ENCODE measurements around the gene GOLGA1.
"Not testable (repeated sequence)": the region's sequence is repeated elsewhere in the genome, so short reads cannot be mapped to it uniquely, and the experiment has no call there.

GOLGA1 gene

DNA sequence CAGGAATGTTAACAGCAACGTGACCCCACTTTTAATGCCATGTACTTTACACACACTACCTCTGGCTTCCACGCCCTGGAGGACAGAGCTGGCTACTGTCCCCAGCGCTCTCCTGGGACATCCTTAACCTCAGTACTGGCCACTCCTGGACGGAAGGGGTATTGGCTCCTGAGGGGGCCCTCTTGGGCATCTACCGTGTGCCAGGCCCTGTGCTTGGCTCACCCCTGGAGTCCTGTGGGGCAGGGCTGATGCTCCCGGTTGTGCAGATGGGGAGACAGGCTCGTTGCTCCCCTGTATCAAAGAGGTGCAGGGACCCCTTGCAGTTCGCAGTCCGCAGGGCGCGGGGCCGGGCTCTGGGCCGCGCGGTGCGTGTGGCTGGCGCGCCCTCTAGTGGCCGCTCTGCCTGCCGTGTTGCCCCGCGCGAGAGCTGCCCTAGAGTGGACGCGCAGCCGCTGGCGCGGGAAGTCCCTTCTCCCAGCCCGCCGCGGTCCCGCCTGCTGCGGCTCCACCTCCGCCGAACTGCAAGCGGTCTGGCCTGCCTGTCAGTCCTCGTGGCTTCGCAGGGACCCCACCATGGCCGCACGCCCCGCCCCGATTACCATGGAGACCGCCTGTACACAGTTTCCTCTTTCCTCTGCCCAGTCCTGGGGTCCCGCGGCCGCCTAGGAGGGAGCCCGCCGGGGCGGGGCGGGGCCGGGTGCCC is 87.9 kb downstream of the GOLGA1 start, which contains the start of gene WDR38:
WDR38 (plus strand) TSS at position 632 of the 703 bp plus-strand sequence. CDS start 72 bp downstream, outside the sequence.
- no peak for TF ChIP-seq ZNF274 (IDR thresholded peaks at IDR 0.05; ENCODE audit: low read depth, low read length)
- H3K4me3 ChIP-seq (ENCODE audit: low read length): peak within 1 kb of the TSS; percentile 38; the same call in 1 of the 2 replicates

DNA sequence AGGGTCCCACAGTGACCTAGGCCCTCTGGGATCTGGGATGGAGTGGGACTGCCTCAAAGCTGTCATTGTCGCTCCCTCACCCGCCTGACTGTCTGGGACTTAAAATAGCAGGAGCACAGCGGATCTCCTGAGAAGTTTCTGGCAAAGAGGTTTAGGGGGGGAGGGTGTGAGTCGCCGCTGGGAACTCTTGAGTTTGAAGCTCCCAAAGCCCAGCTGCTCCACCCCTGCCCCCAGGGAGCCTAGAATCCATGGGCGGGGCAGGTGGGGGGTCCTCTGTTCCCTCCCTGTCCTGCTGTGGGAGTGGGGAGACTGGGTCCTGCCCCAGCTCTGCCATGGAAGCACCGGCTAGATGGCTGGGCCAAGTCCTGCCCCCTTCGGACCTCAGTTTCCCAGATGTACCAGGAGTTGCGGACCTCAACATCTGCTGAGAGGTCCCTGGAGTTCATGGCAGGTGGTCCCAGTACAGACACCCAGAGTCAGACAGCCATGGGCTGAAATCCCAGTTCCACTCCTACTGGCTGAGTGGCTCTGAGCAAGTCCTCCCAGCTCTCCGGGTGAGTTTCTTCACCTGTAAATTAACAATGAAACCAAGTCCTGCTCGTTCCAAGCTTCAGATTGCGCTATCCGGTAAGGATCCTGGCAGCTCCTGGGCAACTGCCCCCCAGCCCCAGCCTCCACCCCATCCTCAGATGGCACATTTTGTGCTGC is 88.6 kb downstream of the GOLGA1 start:
- H3K4me3 ChIP-seq (ENCODE audit: low read length): no peak overlapping the region; the same call in 1 of the 2 replicates
- no peak for TF ChIP-seq ZNF274 (IDR thresholded peaks at IDR 0.05; ENCODE audit: low read depth, low read length)

DNA sequence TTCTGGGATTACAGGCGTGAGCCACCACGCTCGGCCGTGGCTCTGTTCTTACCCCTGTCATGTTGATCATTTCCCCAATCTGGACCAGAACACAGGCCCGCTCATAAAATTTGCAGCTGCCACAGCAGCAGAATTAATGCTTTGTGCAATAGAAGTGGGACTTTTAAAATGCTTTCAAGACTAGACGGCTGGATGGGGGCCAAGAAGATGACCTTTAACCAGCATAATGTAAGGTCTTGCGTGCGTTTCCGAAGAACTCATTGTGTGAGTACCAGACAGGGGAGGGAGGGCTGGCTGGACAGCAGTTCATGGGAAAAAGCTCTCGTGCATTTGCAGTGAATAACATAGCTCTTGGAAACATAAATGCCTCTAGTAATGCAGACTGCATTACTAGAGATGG is 91.1 kb downstream of the GOLGA1 start:
- H3K4me3 ChIP-seq (ENCODE audit: low read length): no peak overlapping the region
- no peak for TF ChIP-seq ZNF274 (IDR thresholded peaks at IDR 0.05; ENCODE audit: low read depth, low read length)

DNA sequence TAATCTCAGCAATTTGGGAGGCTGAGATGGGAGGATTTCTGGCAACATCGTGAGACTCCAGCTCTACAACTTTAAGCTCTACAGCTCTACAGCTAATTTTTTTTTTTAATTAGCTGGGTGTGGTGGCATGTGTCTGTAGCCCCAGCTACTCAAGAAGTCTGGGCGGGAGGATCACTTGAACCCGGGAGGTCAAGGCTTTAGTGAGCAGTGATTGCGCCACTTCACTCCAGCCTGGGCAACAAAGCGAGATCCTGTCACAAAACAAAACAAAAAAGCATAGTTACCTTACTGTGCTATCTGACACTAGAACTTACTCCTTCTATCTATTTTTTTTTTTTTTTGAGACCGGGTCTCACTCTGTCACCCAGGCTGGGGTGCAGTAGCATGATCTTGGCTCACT is 93.9 kb downstream of the GOLGA1 start:
- no peak overlapping the region for H3K4me3 ChIP-seq (ENCODE audit: low read length)

DNA sequence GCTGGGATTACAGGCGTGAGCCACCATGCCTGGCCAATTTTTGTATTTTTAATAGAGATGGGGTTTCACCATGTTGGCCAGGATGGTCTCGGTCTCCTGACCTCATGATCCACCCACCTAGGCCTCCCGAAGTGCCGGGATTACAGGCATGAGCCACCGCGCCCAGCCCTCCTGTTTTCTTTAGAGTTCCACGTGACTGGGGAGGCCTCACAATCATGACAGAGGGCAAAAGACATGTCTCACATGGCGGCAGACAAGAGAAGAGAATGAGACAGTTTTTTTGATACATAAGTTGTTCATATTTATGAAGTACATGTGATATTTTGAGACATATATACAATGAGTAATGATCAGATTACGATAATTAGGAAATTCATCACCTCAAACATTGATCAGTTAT is 94.4 kb downstream of the GOLGA1 start:
- not testable (repeated sequence) for H3K4me3 ChIP-seq (ENCODE audit: low read length)

More for the DNA sequence above, 93.9 kb downstream of the GOLGA1 start:
- TF ChIP-seq ZNF274 (IDR thresholded peaks at IDR 0.05; ENCODE audit: low read depth, low read length): no peak

DNA sequence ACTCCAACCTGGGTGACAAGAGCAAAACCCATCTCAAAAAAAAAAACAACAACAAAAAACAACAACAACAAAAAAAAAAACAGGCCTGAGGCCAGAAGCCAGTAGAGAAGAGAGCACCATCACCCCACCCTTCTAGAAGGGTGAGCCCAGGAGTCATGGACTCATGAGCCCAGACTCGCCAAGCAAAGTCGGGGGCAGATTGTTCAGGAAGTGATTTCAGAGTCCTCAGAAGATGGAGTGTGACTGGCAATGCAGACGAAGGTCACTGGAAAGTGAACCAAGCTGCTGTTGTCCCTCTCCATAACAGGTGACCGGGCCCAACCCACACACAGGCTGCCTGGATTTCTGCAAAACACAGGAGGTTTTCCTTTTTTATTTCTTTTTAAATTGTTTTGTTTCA is 96.6 kb downstream of the GOLGA1 start:
- TF ChIP-seq ZNF274 (IDR thresholded peaks at IDR 0.05; ENCODE audit: low read depth, low read length): no peak
- no peak overlapping the region for H3K4me3 ChIP-seq (ENCODE audit: low read length)

DNA sequence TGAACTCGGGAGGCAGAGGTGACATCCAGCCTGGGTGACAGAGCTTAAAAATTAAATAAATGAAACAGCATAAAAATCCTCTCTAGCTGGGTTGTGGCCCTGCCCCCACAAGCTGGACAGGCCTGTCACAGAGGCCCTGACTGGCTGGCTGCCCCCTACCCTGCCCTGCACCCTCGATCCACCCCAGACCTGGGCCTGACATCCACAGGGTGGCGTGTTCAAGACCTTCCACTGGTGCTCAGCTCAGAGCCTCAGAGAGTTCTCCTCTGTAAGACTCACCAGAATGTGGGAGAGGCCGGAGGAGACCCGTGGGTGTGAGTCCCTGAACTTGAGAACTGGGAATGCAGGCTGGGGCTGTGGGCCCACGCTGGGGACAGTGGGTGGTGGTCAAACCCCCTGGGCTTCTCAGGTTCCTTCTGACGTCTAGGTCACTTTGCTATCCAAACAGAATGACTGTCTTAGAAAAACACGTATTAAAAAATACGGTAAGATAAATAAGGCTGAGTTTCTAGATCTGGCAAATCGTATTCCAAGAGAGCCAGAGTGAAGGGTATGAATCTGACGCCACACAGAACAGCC is 97.3 kb downstream of the GOLGA1 start:
- TF ChIP-seq ZNF274 (IDR thresholded peaks at IDR 0.05; ENCODE audit: low read depth, low read length): no peak
- no peak overlapping the region for H3K4me3 ChIP-seq (ENCODE audit: low read length)

DNA sequence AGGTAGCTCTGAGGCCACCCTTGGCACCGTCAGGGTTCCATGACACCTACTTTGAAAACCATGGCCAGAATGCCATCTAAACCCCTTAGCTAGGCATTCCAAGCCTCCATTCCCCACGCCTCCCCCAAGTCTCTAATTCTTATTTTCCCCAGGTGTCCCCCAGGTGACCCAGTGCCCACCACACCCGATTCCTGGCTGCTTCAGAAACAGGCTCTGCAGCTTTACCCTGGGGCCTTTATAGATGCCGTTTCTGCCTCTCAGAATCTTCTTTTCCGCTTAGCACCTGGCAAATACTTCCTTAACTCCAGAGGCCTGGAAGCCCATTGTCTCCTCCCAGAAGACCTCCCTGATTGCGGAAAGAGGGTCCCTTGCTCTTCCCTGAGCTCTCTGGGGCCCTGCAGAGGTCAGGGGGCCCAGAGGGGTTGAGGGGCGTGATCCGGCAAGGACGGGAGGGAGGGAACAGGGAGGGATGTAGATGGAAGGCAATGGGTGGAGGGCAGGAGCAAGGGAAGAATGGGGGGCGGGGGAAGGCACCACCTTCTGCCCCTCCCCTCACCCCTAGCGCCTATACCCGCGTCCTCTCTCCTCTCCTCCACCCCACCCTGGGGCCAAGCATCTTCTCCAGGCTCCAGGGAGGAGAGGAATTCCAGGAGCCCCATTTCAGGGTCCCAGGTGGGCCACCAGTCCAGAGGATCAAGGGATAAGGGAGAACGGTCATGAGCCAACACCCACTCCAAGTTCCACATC is 99.6 kb downstream of the GOLGA1 start:
- no peak overlapping the region for H3K4me3 ChIP-seq (ENCODE audit: low read length)
- TF ChIP-seq ZNF274 (IDR thresholded peaks at IDR 0.05; ENCODE audit: low read depth, low read length): no peak

DNA sequence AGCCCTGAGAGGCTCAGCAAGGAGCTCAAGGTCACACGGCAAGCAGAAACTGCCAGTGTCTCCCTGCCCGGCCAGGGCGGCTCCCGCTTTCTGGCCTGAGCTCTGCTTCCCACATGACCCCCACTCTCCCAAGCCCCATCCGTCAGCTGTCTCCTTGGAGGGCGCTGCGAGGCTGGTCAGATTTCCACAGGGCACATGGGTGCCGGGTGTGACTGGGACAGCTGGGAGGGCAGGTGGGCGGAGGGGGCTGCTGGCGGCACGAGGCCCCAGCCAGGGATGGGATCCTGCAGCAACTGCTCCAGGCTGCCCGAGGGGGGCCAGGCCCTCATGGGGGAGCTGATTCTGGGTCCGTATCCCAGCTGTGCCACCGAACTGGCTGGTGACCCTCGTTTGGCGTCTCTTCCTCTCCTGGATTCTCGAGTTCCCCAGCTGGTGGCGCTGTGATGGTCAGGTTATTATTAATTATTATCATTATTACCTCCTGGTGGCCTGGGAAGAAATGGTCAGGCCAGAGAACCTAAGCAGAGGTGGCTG is 100.5 kb downstream of the GOLGA1 start:
- TF ChIP-seq ZNF274 (IDR thresholded peaks at IDR 0.05; ENCODE audit: low read depth, low read length): no peak
- no peak overlapping the region for H3K4me3 ChIP-seq (ENCODE audit: low read length)

DNA sequence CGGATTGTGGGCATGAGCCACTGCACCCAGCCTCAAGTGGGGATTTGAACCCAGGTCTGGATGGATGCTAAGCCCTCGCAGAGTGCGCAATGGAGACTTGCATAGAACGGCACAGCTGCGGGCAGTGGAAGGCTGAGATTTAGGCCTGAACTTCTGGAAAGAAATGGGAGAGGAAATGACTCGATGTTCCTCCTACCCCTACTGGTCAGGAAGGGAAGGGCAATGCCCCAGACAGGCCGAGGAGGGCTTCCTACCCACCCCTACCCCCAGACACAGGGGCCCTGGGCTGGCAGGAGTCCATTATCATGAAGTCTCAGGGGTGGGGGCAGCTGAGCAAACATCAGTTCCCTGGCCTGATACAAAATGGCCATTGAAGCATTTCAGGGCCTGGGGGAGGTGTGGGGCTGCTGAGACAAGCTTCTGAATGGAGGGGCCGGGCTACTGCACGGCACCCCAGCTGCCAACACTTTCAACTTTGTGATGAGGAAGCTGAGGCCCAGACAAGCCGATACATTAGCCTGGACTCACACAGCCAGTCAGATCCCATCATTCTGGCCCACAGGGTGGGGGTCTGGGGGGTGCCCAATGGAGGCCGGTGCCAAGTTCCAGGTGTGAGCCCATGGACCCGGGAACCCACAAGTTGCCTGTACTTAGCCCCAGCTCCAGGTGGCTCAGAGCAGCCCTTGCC is 101.1 kb downstream of the GOLGA1 start:
- H3K4me3 ChIP-seq (ENCODE audit: low read length): no peak overlapping the region
- TF ChIP-seq ZNF274 (IDR thresholded peaks at IDR 0.05; ENCODE audit: low read depth, low read length): no peak

DNA sequence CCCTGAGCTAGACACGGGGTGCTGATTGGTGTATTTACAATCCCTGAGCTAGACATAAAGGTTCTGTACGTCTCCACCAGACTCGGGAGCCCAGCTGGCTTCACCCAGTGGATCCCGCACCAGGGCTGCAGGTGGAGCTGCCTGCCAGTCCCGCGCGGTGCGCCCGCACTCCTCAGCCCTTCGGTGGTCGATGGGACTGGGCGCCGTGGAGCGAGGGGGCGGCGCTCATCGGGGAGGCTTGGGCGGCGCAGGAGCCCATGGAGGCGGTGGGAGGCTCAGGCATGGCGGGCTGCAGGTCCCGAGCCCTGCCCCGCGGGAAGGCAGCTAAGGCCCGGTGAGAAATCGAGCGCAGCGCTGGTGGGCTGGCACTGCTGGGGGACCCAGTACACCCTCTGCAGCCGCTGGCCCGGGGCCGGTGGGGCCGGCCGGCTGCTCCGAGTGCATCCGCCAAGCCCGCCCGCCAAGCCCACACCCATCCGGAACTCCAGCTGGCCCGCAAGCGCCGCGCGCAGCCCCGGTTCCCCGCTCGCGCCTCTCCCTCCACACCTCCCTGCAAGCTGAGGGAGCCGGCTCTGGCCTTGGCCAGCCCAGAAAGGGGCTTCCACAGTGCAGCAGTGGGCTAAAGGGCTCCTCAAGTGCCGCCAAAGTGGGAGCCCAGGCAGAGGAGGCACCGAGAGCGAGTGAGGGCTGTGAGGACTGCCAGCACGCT is 102.2 kb downstream of the GOLGA1 start:
- H3K4me3 ChIP-seq (ENCODE audit: low read length): not testable (repeated sequence)

DNA sequence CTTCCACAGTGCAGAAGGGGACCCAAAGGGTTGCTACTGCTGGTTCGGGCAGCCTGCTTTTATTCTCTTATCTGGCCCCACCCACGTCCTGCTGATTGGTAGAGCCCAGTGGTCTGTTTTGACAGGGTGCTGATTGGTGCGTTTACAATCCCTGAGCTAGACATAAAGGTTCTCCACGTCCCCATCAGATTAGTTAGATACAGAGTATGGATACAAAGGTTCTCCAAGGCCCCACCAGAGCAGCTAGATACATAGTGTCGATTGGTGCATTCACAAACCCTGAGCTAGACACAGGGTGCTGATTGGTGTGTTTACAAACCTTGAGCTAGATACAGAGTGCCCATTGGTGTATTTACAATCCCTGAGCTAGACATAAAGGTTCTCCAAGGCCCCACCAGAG is 102.8 kb downstream of the GOLGA1 start:
- H3K4me3 ChIP-seq (ENCODE audit: low read length): not testable (repeated sequence)

DNA sequence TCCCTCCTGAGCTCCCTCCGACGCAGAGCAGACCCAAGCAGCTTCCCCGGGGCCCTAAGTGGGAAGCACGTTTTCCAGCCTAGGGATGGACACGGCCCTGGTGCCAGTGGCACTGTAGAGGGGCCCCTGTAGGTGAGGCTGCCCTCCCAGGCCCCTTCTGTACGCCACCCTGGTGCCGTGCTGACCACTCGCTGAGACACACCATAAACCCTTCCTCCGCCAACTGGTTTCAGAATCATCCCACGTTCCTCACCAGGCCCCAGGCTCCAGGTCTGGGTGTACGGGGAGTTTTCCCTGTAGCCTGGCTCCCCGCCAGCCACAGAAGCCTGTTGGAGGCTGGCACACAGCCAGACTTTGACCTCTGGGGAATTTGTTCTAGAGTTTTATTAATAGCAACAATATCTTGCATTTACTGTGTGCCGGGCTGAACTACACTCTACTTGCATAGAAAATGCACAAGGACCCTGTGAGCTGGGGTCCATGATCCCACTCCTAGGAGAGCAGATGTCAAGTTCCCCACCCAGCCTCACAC is 105.8 kb downstream of the GOLGA1 start:
- H3K4me3 ChIP-seq (ENCODE audit: low read length): no peak overlapping the region
- TF ChIP-seq ZNF274 (IDR thresholded peaks at IDR 0.05; ENCODE audit: low read depth, low read length): no peak
